H1 (cell line): ENCODE measurements around the gene EGF. TPM values are rescaled to one million over a fixed set of nuclear protein-coding genes. Genes with fewer than 3 reads are reported as not detected.

Source experiments
- CTCF ChIA-PET: fragments of 300-600 bp; sonication (Branson Sonifier 250); formaldehyde crosslinking; loops from one replicate; lab custom pipeline; 2021; ENCODE audit not compliant: partially characterized antibody; lab: Charles Lee
- POLR2A ChIA-PET: fragments of 300-600 bp; sonication (Branson Sonifier 250); formaldehyde crosslinking; loops from one replicate; lab custom pipeline; 2021; ENCODE audit warnings: inconsistent platforms; ENCODE audit not compliant: partially characterized antibody; lab: Charles Lee
- DNase-seq, 2 experiments: peaks; one replicate each; pipeline versions ENCODE4 v3.0.0 to v3.0.0-alpha.2; 2010 to 2022; ENCODE audit warnings: low spot score in 2 of 2, low read depth in 1 of 2, mixed read lengths in 1 of 2
- FAIRE-seq: peaks from 2 replicates; lab custom pipeline; 2011; peaks lifted over from hg19 to GRCh38; lab: Jason Lieb, UNC
- H2AFZ ChIP-seq: 2 replicates; pipeline ENCODE4 v1.8.1; 2012; ENCODE audit warnings: low read length, inconsistent platforms
- H2AK5ac ChIP-seq: 2 replicates; pipeline ENCODE4 v1.6.1; 2013; ENCODE audit warnings: low read depth, low read length
- H2BK120ac ChIP-seq: replicated peaks from 2 replicates; pipeline ENCODE3; 2013; ENCODE audit warnings: low read depth, low read length, inconsistent platforms
- H2BK12ac ChIP-seq: 2 replicates; pipeline ENCODE4 v1.6.1; 2013; ENCODE audit warnings: low read depth, low read length
- H2BK15ac ChIP-seq: 2 replicates; pipeline ENCODE4 v1.6.1; 2013; ENCODE audit warnings: low read length
- H2BK20ac ChIP-seq: 2 replicates; pipeline ENCODE4 v1.6.1; 2013; ENCODE audit warnings: low read length
- H2BK5ac ChIP-seq: 2 replicates; pipeline ENCODE4 v1.6.1; 2013; ENCODE audit warnings: low read depth, low read length
- H3K14ac ChIP-seq: 2 replicates; pipeline ENCODE4 v1.6.1; 2013; ENCODE audit warnings: inconsistent platforms; ENCODE audit not compliant: insufficient read length
- H3K18ac ChIP-seq: 2 replicates; pipeline ENCODE4 v1.6.1; 2013; ENCODE audit warnings: low read length; ENCODE audit errors: extremely low read depth
- H3K23ac ChIP-seq: 2 replicates; pipeline ENCODE4 v1.6.1; 2013; ENCODE audit warnings: inconsistent platforms; ENCODE audit not compliant: insufficient read length
- H3K23me2 ChIP-seq: 2 replicates; pipeline ENCODE4 v1.6.1; 2013; ENCODE audit warnings: low read depth, low read length
- H3K27ac ChIP-seq: 2 replicates; pipeline ENCODE4 v1.6.1; 2011; ENCODE audit warnings: low read depth, low read length, inconsistent platforms
- H3K27me3 ChIP-seq, 4 experiments: replicated peaks in 1 of 4; 1 replicate in 1 of 4; 2 replicates in 3 of 4; pipeline versions ENCODE4 v1.6.1 to v1.8.1; 2011 to 2013; ENCODE audit warnings: low read length in 3 of 4, mild to moderate bottlenecking in 3 of 4, inconsistent platforms in 2 of 4, mixed read lengths in 2 of 4, moderate library complexity in 1 of 4; ENCODE audit not compliant: control insufficient read depth in 3 of 4, insufficient read depth in 3 of 4; ENCODE audit errors: extremely low read depth in 1 of 4
- H3K36me3 ChIP-seq, 4 experiments: 2 replicates each; pipeline versions ENCODE4 v1.6.1 to v1.8.1; 2011 to 2013; ENCODE audit warnings: mild to moderate bottlenecking in 4 of 4, low read length in 3 of 4, moderate library complexity in 2 of 4, control low read depth in 1 of 4, inconsistent platforms in 1 of 4; ENCODE audit not compliant: insufficient read depth in 4 of 4, control insufficient read depth in 2 of 4
- H3K4ac ChIP-seq: replicated peaks from 2 replicates; pipeline ENCODE3; 2013; ENCODE audit warnings: low read length, low read depth, mixed read lengths, inconsistent platforms; ENCODE audit not compliant: insufficient read length
- H3K4me1 ChIP-seq, 4 experiments: replicated peaks in 1 of 4; 1 replicate in 1 of 4; 2 replicates in 3 of 4; pipeline versions ENCODE4 v1.6.1 to v1.8.1; 2011 to 2013; ENCODE audit warnings: low read length in 3 of 4, inconsistent platforms in 2 of 4, mixed read lengths in 1 of 4; ENCODE audit not compliant: insufficient read depth in 4 of 4, control insufficient read depth in 3 of 4
- H3K4me2 ChIP-seq, 2 experiments: 2 replicates each; pipeline versions ENCODE4 v1.6.1 to v1.8.1; 2011 to 2013; ENCODE audit warnings: low read depth in 2 of 2, low read length in 2 of 2, control low read depth in 1 of 2, inconsistent platforms in 1 of 2, mild to moderate bottlenecking in 1 of 2; ENCODE audit not compliant: insufficient read depth in 1 of 2
- H3K4me3 ChIP-seq, 4 experiments: fragments of 200-600, 300-600 bp in 1 of 4; sonication (generic), shearing (Covaris generic), sonication (Bioruptor Twin) in 1 of 4; 2 replicates each; pipeline versions ENCODE4 v1.5.1 to v1.8.1; 2011 to 2016; ENCODE audit warnings: low read length in 4 of 4, low read depth in 3 of 4, control low read depth in 2 of 4, inconsistent platforms in 2 of 4, mild to moderate bottlenecking in 2 of 4, mixed read lengths in 1 of 4, moderate library complexity in 1 of 4; ENCODE audit not compliant: insufficient read depth in 2 of 4; ENCODE audit errors: extremely low read depth in 1 of 4
- H3K56ac ChIP-seq: replicated peaks from 2 replicates; pipeline ENCODE3; 2013; ENCODE audit warnings: low read depth, mild to moderate bottlenecking, mixed read lengths, low read length, inconsistent platforms; ENCODE audit not compliant: insufficient read length
- H3K79me1 ChIP-seq: 2 replicates; pipeline ENCODE4 v1.6.1; 2013; ENCODE audit warnings: low read depth, low read length, control low read depth
- H3K79me2 ChIP-seq, 2 experiments: 2 replicates each; pipeline versions ENCODE4 v1.6.1 to v1.8.1; 2012 to 2013; ENCODE audit warnings: low read length in 2 of 2, mild to moderate bottlenecking in 2 of 2, inconsistent platforms in 1 of 2; ENCODE audit not compliant: insufficient read depth in 2 of 2, control insufficient read depth in 1 of 2
- H3K9ac ChIP-seq, 4 experiments: replicated peaks in 1 of 4; 1 replicate in 1 of 4; 2 replicates in 3 of 4; pipeline versions ENCODE4 v1.6.1 to v1.8.1; 2011 to 2013; ENCODE audit warnings: low read depth in 3 of 4, low read length in 3 of 4, control low read depth in 2 of 4, mild to moderate bottlenecking in 2 of 4, moderate library complexity in 2 of 4, inconsistent platforms in 1 of 4; ENCODE audit errors: extremely low read depth in 1 of 4
- H3K9me3 ChIP-seq, 2 experiments: 2 replicates each; pipeline versions ENCODE4 v1.6.1 to v1.8.1; 2012 to 2013; ENCODE audit warnings: mild to moderate bottlenecking in 2 of 2, moderate library complexity in 2 of 2, control low read depth in 1 of 2, inconsistent platforms in 1 of 2, low read depth in 1 of 2, low read length in 1 of 2, mixed read lengths in 1 of 2; ENCODE audit not compliant: insufficient read depth in 2 of 2
- H4K20me1 ChIP-seq, 2 experiments: replicated peaks in 1 of 2; 2 replicates each; pipeline versions ENCODE3 to v1.8.1; 2011 to 2013; ENCODE audit warnings: inconsistent platforms in 2 of 2, low read length in 2 of 2, mild to moderate bottlenecking in 1 of 2; ENCODE audit not compliant: insufficient read depth in 2 of 2, control insufficient read depth in 1 of 2
- H4K5ac ChIP-seq: 2 replicates; pipeline ENCODE4 v1.6.1; 2013; ENCODE audit warnings: low read length, low read depth, mixed read lengths, inconsistent platforms; ENCODE audit not compliant: insufficient read length
- H4K8ac ChIP-seq: 2 replicates; pipeline ENCODE4 v1.8.0; 2013; ENCODE audit warnings: mild to moderate bottlenecking, moderate library complexity, low read length, inconsistent platforms; ENCODE audit not compliant: insufficient read depth; ENCODE audit errors: extremely low read depth
- H4K91ac ChIP-seq: replicated peaks from 2 replicates; pipeline ENCODE3; 2013; ENCODE audit warnings: low read length, mixed read lengths, inconsistent platforms; ENCODE audit not compliant: insufficient read length
- CBX5 ChIP-seq: fragments of 300-800, 300-1000 bp; sonication (generic); IDR thresholded peaks from 2 replicates; pipeline ENCODE4 v1.7.1; 2016; ENCODE audit warnings: antibody characterized with exemption, low read length, low read depth
- WGBS, 2 experiments: shearing (Covaris generic) in 1 of 2; methylation state at CpG; one replicate each; pipeline versions ENCODE4 v1.1.6 to v1.1.7; 2013 to 2015; ENCODE audit warnings: low lambda C conversion rate in 2 of 2, mixed read lengths in 2 of 2, inconsistent platforms in 1 of 2, low coverage in 1 of 2, missing lambda C conversion rate in 1 of 2; ENCODE audit not compliant: insufficient replicate concordance in 2 of 2, insufficient coverage in 1 of 2, insufficient read length in 1 of 2; ENCODE audit errors: extremely low coverage in 1 of 2, missing lambda C conversion rate in 1 of 2; 5-methylcytosine and 5-hydroxymethylcytosine counted together
- polyA plus RNA-seq, 7 experiments: library from polyadenylated mRNA; depleted of rRNA in 3 of 7; stranded (reverse) in 5 of 7; unstranded in 2 of 7; fragments of >200 nt in 5 of 7; fragments of 200-250 nt in 2 of 7; gene quantifications; 1 replicate in 5 of 7; 2 replicates in 1 of 7; 4 replicates in 1 of 7; pipeline versions ENCODE4 v1.2.1 to v1.2.3, GENCODE V29; 2011 to 2013; ENCODE audit warnings: missing spikeins in 2 of 7, mixed read lengths in 2 of 7
- total RNA-seq: library from RNA; stranded (reverse); fragmentation: NEBNext Ultra II Directional; extraction: Animal tissue kit (Norgen Biotek cat#: 25700); gene quantifications from 2 replicates; pipeline ENCODE4 v1.2.1, GENCODE V29; 2021
- TF ChIP-seq, protein P1 (sequence below): IDR thresholded peaks from 2 replicates; pipeline ENCODE4 v1.6.1; 2012; ENCODE audit warnings: inconsistent platforms

Gene EGF
- total and polyA plus RNA-seq, 2 of the 8 experiments (the other 6 are each of a cell fraction or from before 2014, with no cell fraction given): 1.5 to 2.6 TPM

DNA sequence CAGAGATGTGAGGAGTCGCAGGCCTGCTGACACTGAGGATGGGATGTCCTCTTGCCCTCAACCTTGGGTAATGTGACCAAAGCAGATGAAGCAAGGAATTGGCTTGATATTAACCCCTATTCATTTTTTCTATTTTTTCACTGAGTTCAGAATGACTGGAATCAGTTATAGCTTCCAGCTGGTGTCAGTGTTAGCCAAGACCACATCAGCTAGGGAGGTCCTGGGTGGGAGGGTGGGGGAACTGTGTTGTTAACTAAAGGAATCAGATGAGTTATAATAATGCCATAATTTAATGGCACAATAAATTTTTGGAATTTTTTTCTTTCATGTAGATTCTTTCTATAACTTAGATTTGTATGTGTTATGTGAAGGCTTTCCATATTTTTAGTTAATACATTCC, 91.9 kb downstream of the EGF start:
- Histone ChIP-seq H4K91ac (no peak overlapping the region), H4K8ac (no peak overlapping the region), H3K27ac (no peak overlapping the region), H3K4ac (no peak overlapping the region), H3K56ac (no peak overlapping the region), H2BK5ac (no peak overlapping the region), H3K4me1 (0 out of 7 replicates have a peak, but pooled peaks cover 0 to 1% (median 0%) of the 10 kb centered on the region in 4 experiments), H2AK5ac (no peak overlapping the region), H3K23me2 (no peaks in the 10 kb centered on the region), H3K9me3 (no peaks in the 10 kb centered on the region), H3K9ac (no peak overlapping the region), H3K23ac (no peak overlapping the region), H3K79me1 (no peaks in the 10 kb centered on the region), H3K27me3 (no peaks in the 10 kb centered on the region), H3K14ac (no peak overlapping the region), H4K20me1 (no peaks in the 10 kb centered on the region), H2BK20ac (no peak overlapping the region), H4K5ac (no peak overlapping the region), H3K36me3 (no peaks in the 10 kb centered on the region), H3K4me2 (no peak overlapping the region), H3K79me2 (no peaks in the 10 kb centered on the region), H3K18ac (no peak overlapping the region), H2BK12ac (no peak overlapping the region), H2BK15ac (no peak overlapping the region), H2BK120ac (no peak overlapping the region)
- ChIA-PET POLR2A (interaction anchor here (0.9 kb wide), 1 partner anchor 39 kb away, joined by 4 read pairs; no protein-coding TSS in a partner anchor), CTCF (interaction anchor here (0.9 to 16.6 kb wide), 6 partner anchors 14 to 509 kb away, joined by 3 to 389 read pairs (median 11); no protein-coding TSS in a partner anchor)
- 82% methylated on average over 1 of the region's 1 CpG; no CpG with 5 or more reads in 1 of the 2 experiments for WGBS, 2 experiments
- no peak for FAIRE-seq
- TF ChIP-seq, protein P1, sequence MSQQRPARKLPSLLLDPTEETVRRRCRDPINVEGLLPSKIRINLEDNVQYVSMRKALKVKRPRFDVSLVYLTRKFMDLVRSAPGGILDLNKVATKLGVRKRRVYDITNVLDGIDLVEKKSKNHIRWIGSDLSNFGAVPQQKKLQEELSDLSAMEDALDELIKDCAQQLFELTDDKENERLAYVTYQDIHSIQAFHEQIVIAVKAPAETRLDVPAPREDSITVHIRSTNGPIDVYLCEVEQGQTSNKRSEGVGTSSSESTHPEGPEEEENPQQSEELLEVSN: no peak
- TF ChIP-seq CBX5: no peak
- TF ChIP-seq, all 59 proteins: peak for 0
- no peak for DNase-seq
- no peak overlapping the region for H2AFZ ChIP-seq
- no peak overlapping the region for H3K4me3 ChIP-seq
